ENCODE measurements around the gene RBM33.

RBM33 gene

GRCh38 chr7:155701972-155702544, 57.6 kb downstream of the RBM33 start:
- Histone ChIP-seq H3K9me3 (ENCODE audit: control insufficient read depth, insufficient read depth, low read depth, low read length) (no peaks in the 10 kb centered on the region), H3K36me3 (ENCODE audit: control insufficient read depth in 2 of 2, insufficient read depth in 1 of 2, low read length in 2 of 2) (peaks cover 3 to 60% of the 10 kb centered on the region in 2 experiments; a peak in 2 of 3 replicates), H3K4me3 (ENCODE audit: low read depth, low read length) (no peak overlapping the region), H3K4me1 (ENCODE audit: control insufficient read depth, insufficient read depth, low read length) (no peaks in the 10 kb centered on the region), H3K27ac (ENCODE audit: extremely low read depth, low read depth, low read length) (no peak overlapping the region)
- ChIA-PET CTCF (interaction anchor here (0.6 to 1.2 kb wide), 3 partner anchors 52 to 221 kb away, joined by 3 to 6 read pairs (median 3); no protein-coding TSS in a partner anchor), POLR2A (no interaction called here)
- no peak for TF ChIP-seq ZSCAN5A (tag by site-specific recombination; IDR thresholded peaks at IDR 0.05)
- TF ChIP-seq ZNF341 (tag by site-specific recombination; IDR thresholded peaks at IDR 0.05; ENCODE audit: low read depth): no peak

GRCh38 chr7:155702616-155703015, 58.2 kb downstream of the RBM33 start:
- ChIA-PET CTCF (interaction anchor here (0.6 to 1.2 kb wide), 4 partner anchors 9 to 222 kb away, joined by 3 to 6 read pairs (median 3); no protein-coding TSS in a partner anchor), POLR2A (no interaction called here)
- H3K4me1 ChIP-seq (ENCODE audit: control insufficient read depth, insufficient read depth, low read length): no peaks in the 10 kb centered on the region
- H3K4me3 ChIP-seq (ENCODE audit: low read depth, low read length): no peak overlapping the region
- H3K36me3 ChIP-seq (ENCODE audit: control insufficient read depth in 2 of 2, insufficient read depth in 1 of 2, low read length in 2 of 2): peaks cover 3 to 63% of the 10 kb centered on the region in 2 experiments; a peak in 2 of 3 replicates
- no peak for TF ChIP-seq ZNF394 (tag by site-specific recombination; IDR thresholded peaks at IDR 0.05; ENCODE audit: borderline replicate concordance)
- TF ChIP-seq ZNF266 (tag by site-specific recombination; IDR thresholded peaks at IDR 0.05; ENCODE audit: low read depth): no peak
- TF ChIP-seq ZNF341 (tag by site-specific recombination; IDR thresholded peaks at IDR 0.05; ENCODE audit: low read depth): no peak
- no peak for TF ChIP-seq ZSCAN23 (tag by site-specific recombination; IDR thresholded peaks at IDR 0.05)
- no peak for TF ChIP-seq ZNF302 (tag by site-specific recombination; IDR thresholded peaks at IDR 0.05; ENCODE audit: low read depth)
- TF ChIP-seq HOXD13 (CRISPR knock-in tag; IDR thresholded peaks at IDR 0.05; ENCODE audit: borderline replicate concordance): no peak
- TF ChIP-seq ZNF23 (tag by site-specific recombination; IDR thresholded peaks at IDR 0.05; ENCODE audit: borderline replicate concordance): no peak
- no peak for TF ChIP-seq ZNF433 (tag by site-specific recombination; IDR thresholded peaks at IDR 0.05; ENCODE audit: low read depth)
- TF ChIP-seq ZNF600 (tag by site-specific recombination; IDR thresholded peaks at IDR 0.05): no peak
- no peak for TF ChIP-seq ZNF175 (tag by site-specific recombination; IDR thresholded peaks at IDR 0.05)
- TF ChIP-seq ZNF398 (tag by site-specific recombination; IDR thresholded peaks at IDR 0.05): no peak
- no peak for TF ChIP-seq MEIS1 (CRISPR knock-in tag; IDR thresholded peaks at IDR 0.05; ENCODE audit: borderline replicate concordance)
- TF ChIP-seq ZFP3 (tag by site-specific recombination; IDR thresholded peaks at IDR 0.05; ENCODE audit: low read depth): no peak
- no peaks in the 10 kb centered on the region for H3K9me3 ChIP-seq (ENCODE audit: control insufficient read depth, insufficient read depth, low read depth, low read length)
- H3K27ac ChIP-seq (ENCODE audit: extremely low read depth, low read depth, low read length): no peak overlapping the region

GRCh38 chr7:155705623-155706360, 61.3 kb downstream of the RBM33 start:
- CTCF ChIA-PET: interaction anchor here (1.1 kb wide), 1 partner anchor 107 kb away, joined by 3 read pairs; no protein-coding TSS in a partner anchor
- Histone ChIP-seq H3K4me1 (ENCODE audit: control insufficient read depth, insufficient read depth, low read length) (no peaks in the 10 kb centered on the region), H3K9me3 (ENCODE audit: control insufficient read depth, insufficient read depth, low read depth, low read length) (no peaks in the 10 kb centered on the region), H3K4me3 (ENCODE audit: low read depth, low read length) (no peak overlapping the region), H3K27ac (ENCODE audit: extremely low read depth, low read depth, low read length) (no peak overlapping the region), H3K36me3 (ENCODE audit: control insufficient read depth in 2 of 2, insufficient read depth in 1 of 2, low read length in 2 of 2) (peaks cover 3 to 92% of the 10 kb centered on the region in 2 experiments; a peak in 2 of 3 replicates)
- POLR2A ChIA-PET: no interaction called here
- TF ChIP-seq ZNF610 (tag by site-specific recombination; IDR thresholded peaks at IDR 0.05; ENCODE audit: borderline replicate concordance) (no peak), ZNF48 (tag by site-specific recombination; IDR thresholded peaks at IDR 0.05) (no peak), KLF8 (tag by site-specific recombination; IDR thresholded peaks at IDR 0.05) (no peak), SCRT2 (tag by site-specific recombination; IDR thresholded peaks at IDR 0.05) (no peak), ZNF10 (tag by site-specific recombination; IDR thresholded peaks at IDR 0.05) (no peak), ZNF214 (tag by site-specific recombination; IDR thresholded peaks at IDR 0.05; ENCODE audit: borderline replicate concordance) (no peak), MYNN (tag by site-specific recombination; IDR thresholded peaks at IDR 0.05; ENCODE audit: borderline replicate concordance) (no peak), ZNF473 (tag by site-specific recombination; IDR thresholded peaks at IDR 0.05) (no peak), ZNF335 (tag by site-specific recombination; conservative IDR thresholded peaks at IDR 0.05) (no peak), ZNF837 (tag by site-specific recombination; IDR thresholded peaks at IDR 0.05) (no peak), ZNF561 (tag by site-specific recombination; IDR thresholded peaks at IDR 0.05; ENCODE audit: borderline replicate concordance) (no peak), ZNF121 (tag by site-specific recombination; IDR thresholded peaks at IDR 0.05) (no peak), ZNF670 (tag by site-specific recombination; IDR thresholded peaks at IDR 0.05; ENCODE audit: low read depth) (no peak), ZNF776 (tag by site-specific recombination; IDR thresholded peaks at IDR 0.05; ENCODE audit: borderline replicate concordance) (no peak), TRIM28 (IDR thresholded peaks at IDR 0.05; ENCODE audit: borderline replicate concordance, low read length) (no peak)
